HFFc6 (cell line): Measurements from ENCODE around the gene RSBN1L. TPM values are rescaled to one million over a fixed set of nuclear protein-coding genes. Genes with fewer than 3 reads are reported as not detected.
A peak's percentile ranks its signal among the peaks of the same experiment; 100 is the strongest.

Experiments used
- DNase-seq: peaks from one replicate; pipeline ENCODE4 v3.0.0-alpha.2; 2018
- H3K27ac Mint-ChIP-seq: 2 replicates; pipeline ENCODE4 v1.8.0; 2020; ENCODE audit warnings: mild to moderate bottlenecking, mixed read lengths
- H3K27me3 Mint-ChIP-seq: 2 replicates; pipeline ENCODE4 v1.8.0; 2021; ENCODE audit warnings: mild to moderate bottlenecking, moderate library complexity, mixed read lengths; ENCODE audit not compliant: insufficient read depth
- H3K36me3 Mint-ChIP-seq: 2 replicates; pipeline ENCODE4 v1.8.0; 2021; ENCODE audit warnings: low read depth, mixed read lengths
- H3K4me1 Mint-ChIP-seq: 2 replicates; pipeline ENCODE4 v1.8.0; 2020; ENCODE audit warnings: low read depth, mixed read lengths
- H3K4me3 Mint-ChIP-seq: 2 replicates; pipeline ENCODE4 v1.8.0; 2020; ENCODE audit warnings: mild to moderate bottlenecking, moderate library complexity, mixed read lengths
- H3K9me3 Mint-ChIP-seq: 2 replicates; pipeline ENCODE4 v1.8.0; 2020; ENCODE audit warnings: mild to moderate bottlenecking, mixed read lengths
- CTCF ChIP-seq: fragments of 200-600 bp; sonication (generic); IDR thresholded peaks from 2 replicates; pipeline ENCODE4 v1.5.0; 2021; ENCODE audit warnings: antibody characterized with exemption, mild to moderate bottlenecking
- total RNA-seq, 6 experiments: library from RNA; stranded (reverse); fragmentation: NEBNext Ultra II Directional; extraction: Animal tissue kit (Norgen Biotek cat#: 25700); gene quantifications; 2 replicates in 1 of 6; 3 replicates in 5 of 6; pipeline ENCODE4 v1.2.3, GENCODE V29; 2021

RSBN1L gene
- total RNA-seq, 6 experiments from 2014 or later: 11.2 to 14.0 (median 12.9) TPM

GRCh38 chr7:77759294-77759889 lies 63.1 kb downstream of the RSBN1L start:
- Mint-ChIP-seq H3K4me1 (peaks cover 38% of the 10 kb centered on the region), H3K27ac (peak overlapping the region; percentile 6), H3K9me3 (no peaks in the 10 kb centered on the region), H3K36me3 (no peaks in the 10 kb centered on the region), H3K27me3 (no peaks in the 10 kb centered on the region), H3K4me3 (no peak overlapping the region; the same call in 1 of the 2 replicates)
- peak; percentile 97 for TF ChIP-seq CTCF
- DNase-seq: peak; percentile 67

GRCh38 chr7:77760809-77761453 lies 64.7 kb downstream of the RSBN1L start:
- DNase-seq: no peak
- Mint-ChIP-seq H3K27me3 (no peaks in the 10 kb centered on the region), H3K36me3 (no peaks in the 10 kb centered on the region), H3K9me3 (no peaks in the 10 kb centered on the region), H3K4me1 (peaks cover 42% of the 10 kb centered on the region), H3K27ac (no peak overlapping the region), H3K4me3 (no peak overlapping the region)
- TF ChIP-seq CTCF: no peak

- DNase-seq: no peak
- peaks cover 10% of the 10 kb centered on the region; the same call in 1 of the 2 replicates for H3K36me3 Mint-ChIP-seq
- peaks cover 2% of the 10 kb centered on the region; the same call in 1 of the 2 replicates for H3K27me3 Mint-ChIP-seq
- no peaks in the 10 kb centered on the region for H3K9me3 Mint-ChIP-seq
- H3K4me1 Mint-ChIP-seq: peaks cover 36% of the 10 kb centered on the region
- no peak overlapping the region for H3K4me3 Mint-ChIP-seq
- peak overlapping the region; percentile 44 for H3K27ac Mint-ChIP-seq
- no peak for TF ChIP-seq CTCF
Observed at GRCh38 chr7:77765481-77765880, 69.2 kb downstream of the RSBN1L start.

GRCh38 chr7:77765906-77766800 lies 69.9 kb downstream of the RSBN1L start:
- Mint-ChIP-seq H3K4me3 (no peak overlapping the region), H3K4me1 (peaks cover 36% of the 10 kb centered on the region), H3K27me3 (peaks cover 2% of the 10 kb centered on the region; the same call in 1 of the 2 replicates), H3K27ac (peak overlapping the region; percentile 56), H3K36me3 (peaks cover 10% of the 10 kb centered on the region; the same call in 1 of the 2 replicates), H3K9me3 (no peaks in the 10 kb centered on the region)
- DNase-seq: peak; percentile 7
- no peak for TF ChIP-seq CTCF

GRCh38 chr7:77766801-77767605 lies 70.7 kb downstream of the RSBN1L start:
- peaks cover 2% of the 10 kb centered on the region; the same call in 1 of the 2 replicates for H3K27me3 Mint-ChIP-seq
- no peak overlapping the region for H3K4me3 Mint-ChIP-seq
- peak overlapping the region; percentile 61 for H3K27ac Mint-ChIP-seq
- no peaks in the 10 kb centered on the region for H3K9me3 Mint-ChIP-seq
- peaks cover 10% of the 10 kb centered on the region; the same call in 1 of the 2 replicates for H3K36me3 Mint-ChIP-seq
- DNase-seq: no peak
- H3K4me1 Mint-ChIP-seq: peaks cover 36% of the 10 kb centered on the region
- no peak for TF ChIP-seq CTCF
